Colonic mucosa (tissue), 4 donors: Measurements from ENCODE around the gene MCC. TPM values are rescaled to one million over a fixed set of nuclear protein-coding genes. Genes with fewer than 3 reads are reported as not detected.

Source experiments
- DNase-seq: peaks from one replicate; pipeline ENCODE4 v3.0.0-alpha.2; 2020
- H3K27ac ChIP-seq: fragments of 200-600 bp; one replicate; pipeline ENCODE4 v1.8.0; 2021
- H3K27me3 ChIP-seq: fragments of 200-600 bp; one replicate; pipeline ENCODE4 v1.8.0; 2021
- H3K36me3 ChIP-seq: fragments of 200-600 bp; one replicate; pipeline ENCODE4 v1.8.0; 2021
- H3K4me1 ChIP-seq: fragments of 200-600 bp; one replicate; pipeline ENCODE4 v1.8.0; 2021; ENCODE audit warnings: mild to moderate bottlenecking
- H3K4me3 ChIP-seq: fragments of 200-600 bp; one replicate; pipeline ENCODE4 v1.8.0; 2021
- H3K9ac ChIP-seq, 2 donors: one replicate each; pipeline ENCODE4 v1.7.0; 2013; ENCODE audit warnings: control low read depth in 2 of 2, low read depth in 2 of 2, low read length in 2 of 2
- H3K9me3 ChIP-seq: fragments of 200-600 bp; one replicate; pipeline ENCODE4 v1.8.0; 2021
- CTCF ChIP-seq: fragments of 200-600 bp; IDR thresholded peaks from one replicate; pipeline ENCODE4 v1.8.0; 2022; ENCODE audit warnings: antibody characterized with exemption, mild to moderate bottlenecking
- intact Hi-C: fragments of 100-400 bp; cut with DNase I; formaldehyde crosslinking; loops from one replicate; pipeline ENCODE4 v1.14.1; 2022
- total RNA-seq, 2 donors: library from RNA; stranded (reverse); fragmentation: NEBNext Ultra II Directional in 1 of 2; extraction: Animal tissue kit (Norgen Biotek cat#: 25700) in 1 of 2; gene quantifications; one replicate each; pipeline ENCODE4 v1.2.1, GENCODE V29; 2021
- donor health status: healthy.
- donor health status: DM: no; HTN: no; CAD: no.
- donor health status: DM: no; HTN: no; CAD: no.

MCC gene
- total RNA-seq, 2 donors from 2014 or later, result 1.9 to 3.1 TPM

DNA sequence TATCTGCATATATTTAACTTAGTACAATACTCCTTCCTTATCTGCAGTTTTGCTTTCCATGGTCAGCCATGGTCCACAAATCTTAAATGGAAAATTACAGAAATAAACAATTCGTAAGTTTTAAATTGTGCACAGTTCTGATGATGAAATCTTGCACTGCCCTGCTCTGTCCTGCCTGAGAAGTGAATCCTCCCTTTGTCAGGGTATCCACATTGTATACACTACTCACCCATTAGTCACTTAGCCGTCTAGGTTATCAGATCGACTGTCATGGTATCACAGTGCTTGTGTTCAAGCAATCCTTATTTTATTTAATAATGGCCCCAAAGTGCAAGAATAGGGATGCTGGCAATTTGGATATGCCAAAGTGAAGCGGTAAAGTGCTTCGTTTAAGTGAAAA, 16.9 kb upstream of the MCC start:
- intact Hi-C loops, result no loop called here
- H3K4me3 ChIP-seq, result no peak overlapping the region
- no peak for TF ChIP-seq CTCF

DNA sequence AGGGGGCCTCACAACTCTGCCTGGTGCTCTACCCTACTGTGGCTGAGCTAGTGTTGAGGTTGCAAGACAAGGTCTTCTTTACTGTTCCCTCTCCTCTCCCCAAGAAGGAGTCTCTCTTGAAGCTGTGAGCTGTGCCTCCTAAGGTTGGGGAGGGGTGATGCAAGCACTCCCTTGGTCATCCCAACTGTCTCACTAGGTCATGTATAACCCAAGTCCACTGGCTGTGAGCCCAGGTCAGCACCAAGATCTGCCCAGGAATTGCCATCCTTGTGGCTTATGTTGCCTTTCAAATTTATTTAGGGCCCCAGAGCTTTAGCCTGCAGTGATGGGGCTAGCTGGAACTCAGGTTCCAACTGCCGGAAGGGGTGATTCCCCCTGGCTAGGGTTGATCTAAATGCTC, 14.9 kb upstream of the MCC start:
- intact Hi-C loops, result no loop called here
- H3K27ac ChIP-seq, result no peak overlapping the region
- H3K36me3 ChIP-seq, result no peaks in the 10 kb centered on the region
- DNase-seq, result no peak
- H3K4me3 ChIP-seq, result no peak overlapping the region
- H3K27me3 ChIP-seq, result no peaks in the 10 kb centered on the region
- TF ChIP-seq CTCF, result no peak
- H3K9ac ChIP-seq, result no peak overlapping the region
- no peaks in the 10 kb centered on the region for H3K4me1 ChIP-seq
- H3K9me3 ChIP-seq, result no peaks in the 10 kb centered on the region

More for the DNA sequence above, 16.9 kb upstream of the MCC start:
- no peak overlapping the region for H3K27ac ChIP-seq
- H3K4me1 ChIP-seq, result no peaks in the 10 kb centered on the region
- no peaks in the 10 kb centered on the region for H3K36me3 ChIP-seq
- no peaks in the 10 kb centered on the region for H3K27me3 ChIP-seq
- H3K9ac ChIP-seq, result no peak overlapping the region
- no peak for DNase-seq
- H3K9me3 ChIP-seq, result no peaks in the 10 kb centered on the region

GRCh38 chr5:113502073-113502472, 13.8 kb upstream of the MCC start:
- Histone ChIP-seq H3K27ac (no peak overlapping the region), H3K9ac (no peak overlapping the region), H3K4me1 (no peaks in the 10 kb centered on the region), H3K36me3 (no peaks in the 10 kb centered on the region), H3K27me3 (no peaks in the 10 kb centered on the region), H3K4me3 (no peak overlapping the region), H3K9me3 (no peaks in the 10 kb centered on the region)
- TF ChIP-seq CTCF, result no peak
- intact Hi-C loops, result no loop called here
- DNase-seq, result no peak

- TF ChIP-seq CTCF, result no peak
- Histone ChIP-seq H3K27ac (no peak overlapping the region), H3K9me3 (no peaks in the 10 kb centered on the region), H3K36me3 (no peaks in the 10 kb centered on the region), H3K4me1 (no peaks in the 10 kb centered on the region), H3K27me3 (no peaks in the 10 kb centered on the region), H3K4me3 (no peak overlapping the region), H3K9ac (no peak overlapping the region)
- DNase-seq, result no peak
- intact Hi-C loops, result no loop called here
Observed at GRCh38 chr5:113495422-113495841, 7.2 kb upstream of the MCC start.

GRCh38 chr5:113493446-113493845, 5.2 kb upstream of the MCC start:
- Histone ChIP-seq H3K27ac (no peak overlapping the region), H3K27me3 (no peaks in the 10 kb centered on the region), H3K4me3 (no peak overlapping the region), H3K9me3 (no peaks in the 10 kb centered on the region), H3K36me3 (no peaks in the 10 kb centered on the region), H3K9ac (no peak overlapping the region), H3K4me1 (no peaks in the 10 kb centered on the region)
- no peak for TF ChIP-seq CTCF
- DNase-seq, result no peak
- intact Hi-C loops, result no loop called here

GRCh38 chr5:113491022-113491421, 2.8 kb upstream of the MCC start:
- no peaks in the 10 kb centered on the region for H3K36me3 ChIP-seq
- no peak overlapping the region for H3K27ac ChIP-seq
- no peak overlapping the region for H3K4me3 ChIP-seq
- intact Hi-C loops, result no loop called here
- no peak for DNase-seq
- H3K4me1 ChIP-seq, result peaks cover 4% of the 10 kb centered on the region
- no peak for TF ChIP-seq CTCF
- H3K27me3 ChIP-seq, result peaks cover 13% of the 10 kb centered on the region
- no peak overlapping the region for H3K9ac ChIP-seq
- no peaks in the 10 kb centered on the region for H3K9me3 ChIP-seq
